WTC11 (cell line): ENCODE data around the gene KRTAP5-7. TPM values are rescaled to one million over a fixed set of nuclear protein-coding genes. Genes with fewer than 3 reads are reported as not detected.

Source experiments
- ATAC-seq: fragments of 200-7000 bp; cut with Tn5 transposase; 2 replicates; pipeline ENCODE4 v1.10.0; 2021; ENCODE audit warnings: mild to moderate bottlenecking, moderate library complexity
- CTCF ChIA-PET: fragments of 300-600 bp; sonication (Branson Sonifier 250); formaldehyde crosslinking; loops from one replicate; lab custom pipeline; 2021; ENCODE audit warnings: antibody characterized with exemption; lab: Charles Lee
- POLR2A ChIA-PET: fragments of 350-600 bp; sonication (Branson Sonifier 250); formaldehyde crosslinking; loops from one replicate; lab custom pipeline; 2021; ENCODE audit warnings: antibody characterized with exemption; lab: Charles Lee
- DNase-seq: peaks from one replicate; pipeline ENCODE4 v3.0.0; 2021; ENCODE audit warnings: low spot score
- H3K27ac Mint-ChIP-seq: 2 replicates; pipeline ENCODE4 v1.8.0; 2021; ENCODE audit warnings: mixed read lengths
- H3K27me3 Mint-ChIP-seq: 2 replicates; pipeline ENCODE4 v1.8.0; 2021; ENCODE audit warnings: low read depth, mild to moderate bottlenecking, moderate library complexity, mixed read lengths
- H3K36me3 Mint-ChIP-seq: 2 replicates; pipeline ENCODE4 v1.8.0; 2021; ENCODE audit warnings: mixed read lengths
- H3K4me1 Mint-ChIP-seq: 2 replicates; pipeline ENCODE4 v1.8.0; 2022; ENCODE audit warnings: mixed read lengths
- H3K4me3 Mint-ChIP-seq: 2 replicates; pipeline ENCODE4 v1.8.0; 2021; ENCODE audit warnings: mild to moderate bottlenecking, moderate library complexity, mixed read lengths
- H3K9me3 Mint-ChIP-seq: 2 replicates; pipeline ENCODE4 v1.8.0; 2021; ENCODE audit warnings: mixed read lengths
- OVOL2 ChIP-seq: fragments of 250-450 bp; sonication (Bioruptor Pico); IDR thresholded peaks from 2 replicates; pipeline ENCODE4 v1.9.0; 2021; ENCODE audit warnings: mild to moderate bottlenecking, borderline replicate concordance
- PRRX2 ChIP-seq: fragments of 250-450 bp; sonication (Bioruptor Pico); IDR thresholded peaks from 2 replicates; pipeline ENCODE4 v1.8.0; 2021; ENCODE audit warnings: mild to moderate bottlenecking
- SP1 ChIP-seq: sonication (generic); formaldehyde crosslinking; conservative IDR thresholded peaks from 2 replicates; pipeline ENCODE4 v1.8.1; 2022; ENCODE audit warnings: missing genetic modification reagents
- TP53 ChIP-seq: sonication (generic); formaldehyde crosslinking; IDR thresholded peaks from 2 replicates; pipeline ENCODE4 v1.8.1; 2023; ENCODE audit warnings: mild to moderate bottlenecking, missing genetic modification reagents
- total RNA-seq: library from RNA; stranded (reverse); gene quantifications from 3 replicates; pipeline ENCODE4 v1.2.3, GENCODE V29; 2021
- TF ChIP-seq, protein P1 (sequence below): sonication (generic); formaldehyde crosslinking; IDR thresholded peaks from 2 replicates; pipeline ENCODE4 v1.8.0; 2023; ENCODE audit warnings: missing genetic modification reagents
- TF ChIP-seq, protein P2 (sequence below): sonication (generic); formaldehyde crosslinking; IDR thresholded peaks from 2 replicates; pipeline ENCODE4 v1.8.1; 2022; ENCODE audit warnings: missing genetic modification reagents, borderline replicate concordance
- TF ChIP-seq, protein P3 (sequence below): sonication (generic); formaldehyde crosslinking; IDR thresholded peaks from 2 replicates; pipeline ENCODE4 v1.8.0; 2022; ENCODE audit warnings: mild to moderate bottlenecking, missing genetic modification reagents
- TF ChIP-seq, protein P4 (sequence below): sonication (generic); formaldehyde crosslinking; IDR thresholded peaks from 2 replicates; pipeline ENCODE4 v1.8.1; 2023; ENCODE audit warnings: mild to moderate bottlenecking, missing genetic modification reagents, moderate library complexity
- TF ChIP-seq, protein P5 (sequence below): fragments of 250-450 bp; sonication (Bioruptor Pico); IDR thresholded peaks from 2 replicates; pipeline ENCODE4 v1.9.0; 2021; ENCODE audit warnings: moderate library complexity, mild to moderate bottlenecking, inconsistent platforms, borderline replicate concordance
- TF ChIP-seq, protein P6 (sequence below): fragments of 250-450 bp; sonication (Bioruptor Pico); IDR thresholded peaks from 2 replicates; pipeline ENCODE4 v1.8.0; 2021; ENCODE audit warnings: mild to moderate bottlenecking
- TF ChIP-seq, protein P7 (sequence below): sonication (generic); formaldehyde crosslinking; IDR thresholded peaks from 2 replicates; pipeline ENCODE4 v1.8.1; 2022; ENCODE audit warnings: low read depth, mild to moderate bottlenecking, moderate library complexity, missing genetic modification reagents, borderline replicate concordance
- TF ChIP-seq, protein P8 (sequence below): sonication (generic); formaldehyde crosslinking; IDR thresholded peaks from 2 replicates; pipeline ENCODE4 v1.8.1; 2023; ENCODE audit warnings: mild to moderate bottlenecking, moderate library complexity, missing genetic modification reagents

The KRTAP5-7 gene
- total RNA-seq, 1 experiment from 2014 or later = 0.11 TPM

DNA sequence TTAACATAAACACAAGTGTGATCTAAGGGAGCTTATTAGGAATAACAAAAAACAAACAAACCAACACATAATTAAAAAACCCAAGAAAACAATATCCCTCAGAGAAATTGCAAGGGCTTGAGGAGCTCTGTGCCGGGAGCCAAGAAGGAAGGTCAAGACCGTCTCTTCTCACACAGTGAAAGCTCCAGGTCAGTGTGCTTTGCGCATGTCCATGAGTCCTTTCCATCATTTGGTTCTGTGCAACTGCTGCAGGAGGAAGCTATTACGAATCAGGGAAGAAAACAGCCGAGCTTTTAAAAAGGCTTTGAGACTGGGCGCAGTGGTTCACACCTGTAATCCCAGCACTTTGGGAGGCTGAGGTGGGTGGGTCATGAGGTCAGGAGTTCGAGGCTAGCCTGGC is 15.3 kb downstream of the KRTAP5-7 start (continued):
- TF ChIP-seq, protein P1, sequence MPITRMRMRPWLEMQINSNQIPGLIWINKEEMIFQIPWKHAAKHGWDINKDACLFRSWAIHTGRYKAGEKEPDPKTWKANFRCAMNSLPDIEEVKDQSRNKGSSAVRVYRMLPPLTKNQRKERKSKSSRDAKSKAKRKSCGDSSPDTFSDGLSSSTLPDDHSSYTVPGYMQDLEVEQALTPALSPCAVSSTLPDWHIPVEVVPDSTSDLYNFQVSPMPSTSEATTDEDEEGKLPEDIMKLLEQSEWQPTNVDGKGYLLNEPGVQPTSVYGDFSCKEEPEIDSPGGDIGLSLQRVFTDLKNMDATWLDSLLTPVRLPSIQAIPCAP (CRISPR knock-in tag) = no peak
- TF ChIP-seq, protein P2, sequence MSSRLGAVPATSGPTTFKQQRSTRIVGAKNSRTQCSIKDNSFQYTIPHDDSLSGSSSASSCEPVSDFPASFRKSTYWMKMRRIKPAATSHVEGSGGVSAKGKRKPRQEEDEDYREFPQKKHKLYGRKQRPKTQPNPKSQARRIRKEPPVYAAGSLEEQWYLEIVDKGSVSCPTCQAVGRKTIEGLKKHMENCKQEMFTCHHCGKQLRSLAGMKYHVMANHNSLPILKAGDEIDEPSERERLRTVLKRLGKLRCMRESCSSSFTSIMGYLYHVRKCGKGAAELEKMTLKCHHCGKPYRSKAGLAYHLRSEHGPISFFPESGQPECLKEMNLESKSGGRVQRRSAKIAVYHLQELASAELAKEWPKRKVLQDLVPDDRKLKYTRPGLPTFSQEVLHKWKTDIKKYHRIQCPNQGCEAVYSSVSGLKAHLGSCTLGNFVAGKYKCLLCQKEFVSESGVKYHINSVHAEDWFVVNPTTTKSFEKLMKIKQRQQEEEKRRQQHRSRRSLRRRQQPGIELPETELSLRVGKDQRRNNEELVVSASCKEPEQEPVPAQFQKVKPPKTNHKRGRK (CRISPR knock-in tag) = no peak
- TF ChIP-seq, protein P3, sequence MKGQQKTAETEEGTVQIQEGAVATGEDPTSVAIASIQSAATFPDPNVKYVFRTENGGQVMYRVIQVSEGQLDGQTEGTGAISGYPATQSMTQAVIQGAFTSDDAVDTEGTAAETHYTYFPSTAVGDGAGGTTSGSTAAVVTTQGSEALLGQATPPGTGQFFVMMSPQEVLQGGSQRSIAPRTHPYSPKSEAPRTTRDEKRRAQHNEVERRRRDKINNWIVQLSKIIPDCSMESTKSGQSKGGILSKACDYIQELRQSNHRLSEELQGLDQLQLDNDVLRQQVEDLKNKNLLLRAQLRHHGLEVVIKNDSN (CRISPR knock-in tag) = no peak
- TF ChIP-seq, protein P4, sequence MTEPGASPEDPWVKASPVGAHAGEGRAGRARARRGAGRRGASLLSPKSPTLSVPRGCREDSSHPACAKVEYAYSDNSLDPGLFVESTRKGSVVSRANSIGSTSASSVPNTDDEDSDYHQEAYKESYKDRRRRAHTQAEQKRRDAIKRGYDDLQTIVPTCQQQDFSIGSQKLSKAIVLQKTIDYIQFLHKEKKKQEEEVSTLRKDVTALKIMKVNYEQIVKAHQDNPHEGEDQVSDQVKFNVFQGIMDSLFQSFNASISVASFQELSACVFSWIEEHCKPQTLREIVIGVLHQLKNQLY (CRISPR knock-in tag) = no peak
- no peak for TF ChIP-seq TP53
- TF ChIP-seq, protein P5, sequence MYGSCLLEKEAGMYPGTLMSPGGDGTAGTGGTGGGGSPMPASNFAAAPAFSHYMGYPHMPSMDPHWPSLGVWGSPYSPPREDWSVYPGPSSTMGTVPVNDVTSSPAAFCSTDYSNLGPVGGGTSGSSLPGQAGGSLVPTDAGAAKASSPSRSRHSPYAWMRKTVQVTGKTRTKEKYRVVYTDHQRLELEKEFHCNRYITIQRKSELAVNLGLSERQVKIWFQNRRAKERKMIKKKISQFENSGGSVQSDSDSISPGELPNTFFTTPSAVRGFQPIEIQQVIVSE (CRISPR knock-in tag) = no peak

DNA sequence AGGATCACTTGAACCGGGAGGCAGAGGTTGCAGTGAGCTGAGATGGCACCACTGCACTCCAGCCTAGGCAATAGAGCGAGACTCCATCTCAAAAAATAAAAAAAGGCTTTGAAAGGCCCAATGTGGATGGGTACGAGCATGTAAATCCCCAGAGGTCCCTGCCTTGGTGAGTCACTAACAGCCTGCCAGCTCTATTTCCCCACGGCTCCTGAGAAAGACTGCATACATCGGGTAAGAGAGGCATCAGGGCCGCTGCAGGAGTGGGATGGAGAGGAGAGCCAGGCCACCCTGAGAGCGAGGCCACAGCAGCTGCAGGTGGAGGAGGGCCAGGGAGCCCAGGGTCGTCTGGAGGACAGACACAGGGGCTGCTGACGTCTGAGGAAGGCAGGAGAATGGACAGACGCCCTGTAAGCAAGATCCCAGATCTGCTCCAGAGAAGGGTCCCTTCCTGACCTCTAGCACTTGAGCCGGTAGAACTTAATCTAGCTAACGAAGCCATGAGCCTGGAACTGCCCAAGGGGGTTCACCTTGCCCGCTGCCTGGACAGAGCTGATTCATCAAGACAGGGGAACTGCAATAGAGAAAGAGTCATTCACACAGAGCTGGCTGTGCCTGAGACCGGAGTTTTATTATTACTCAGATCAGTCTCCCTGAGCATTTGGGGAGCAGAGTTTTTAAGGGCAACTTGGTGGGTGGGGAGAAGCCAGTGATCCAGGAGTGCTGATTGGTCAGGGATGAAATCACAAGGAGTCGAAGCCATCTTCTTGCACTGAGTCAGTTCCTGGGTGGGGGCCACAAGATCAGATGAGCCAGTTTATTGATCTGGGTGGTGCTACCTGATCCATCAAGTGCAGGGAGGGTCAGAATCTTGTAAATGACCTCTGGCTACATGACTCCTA is 16.1 kb downstream of the KRTAP5-7 start:
- peaks cover 18% of the 10 kb centered on the region for H3K27me3 Mint-ChIP-seq

More for the DNA sequence above, 16.1 kb downstream of the KRTAP5-7 start:
- H3K36me3 Mint-ChIP-seq = peaks cover 16% of the 10 kb centered on the region
- CTCF ChIA-PET = interaction anchor here (1.9 kb wide), 1 partner anchor 37 kb away, joined by 9 read pairs; no protein-coding TSS in a partner anchor
- H3K4me1 Mint-ChIP-seq = peaks cover 17% of the 10 kb centered on the region
- DNase-seq (no peak), ATAC-seq (no peak)
- no peak overlapping the region for H3K4me3 Mint-ChIP-seq
- POLR2A ChIA-PET = interaction anchor here (0.6 kb wide), 2 partner anchors 10 to 629 kb away, joined by 3 to 10 read pairs; no protein-coding TSS in a partner anchor
- no peak overlapping the region for H3K27ac Mint-ChIP-seq
- peaks cover 27% of the 10 kb centered on the region for H3K9me3 Mint-ChIP-seq
- no peak for TF ChIP-seq OVOL2 (CRISPR knock-in tag)
- no peak for TF ChIP-seq PRRX2 (CRISPR knock-in tag)
- TF ChIP-seq, protein P6, sequence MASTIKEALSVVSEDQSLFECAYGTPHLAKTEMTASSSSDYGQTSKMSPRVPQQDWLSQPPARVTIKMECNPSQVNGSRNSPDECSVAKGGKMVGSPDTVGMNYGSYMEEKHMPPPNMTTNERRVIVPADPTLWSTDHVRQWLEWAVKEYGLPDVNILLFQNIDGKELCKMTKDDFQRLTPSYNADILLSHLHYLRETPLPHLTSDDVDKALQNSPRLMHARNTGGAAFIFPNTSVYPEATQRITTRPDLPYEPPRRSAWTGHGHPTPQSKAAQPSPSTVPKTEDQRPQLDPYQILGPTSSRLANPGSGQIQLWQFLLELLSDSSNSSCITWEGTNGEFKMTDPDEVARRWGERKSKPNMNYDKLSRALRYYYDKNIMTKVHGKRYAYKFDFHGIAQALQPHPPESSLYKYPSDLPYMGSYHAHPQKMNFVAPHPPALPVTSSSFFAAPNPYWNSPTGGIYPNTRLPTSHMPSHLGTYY (CRISPR knock-in tag) = no peak
- TF ChIP-seq, protein P7, sequence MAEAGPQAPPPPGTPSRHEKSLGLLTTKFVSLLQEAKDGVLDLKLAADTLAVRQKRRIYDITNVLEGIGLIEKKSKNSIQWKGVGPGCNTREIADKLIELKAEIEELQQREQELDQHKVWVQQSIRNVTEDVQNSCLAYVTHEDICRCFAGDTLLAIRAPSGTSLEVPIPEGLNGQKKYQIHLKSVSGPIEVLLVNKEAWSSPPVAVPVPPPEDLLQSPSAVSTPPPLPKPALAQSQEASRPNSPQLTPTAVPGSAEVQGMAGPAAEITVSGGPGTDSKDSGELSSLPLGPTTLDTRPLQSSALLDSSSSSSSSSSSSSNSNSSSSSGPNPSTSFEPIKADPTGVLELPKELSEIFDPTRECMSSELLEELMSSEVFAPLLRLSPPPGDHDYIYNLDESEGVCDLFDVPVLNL (CRISPR knock-in tag) = no peak
- TF ChIP-seq, protein P8, sequence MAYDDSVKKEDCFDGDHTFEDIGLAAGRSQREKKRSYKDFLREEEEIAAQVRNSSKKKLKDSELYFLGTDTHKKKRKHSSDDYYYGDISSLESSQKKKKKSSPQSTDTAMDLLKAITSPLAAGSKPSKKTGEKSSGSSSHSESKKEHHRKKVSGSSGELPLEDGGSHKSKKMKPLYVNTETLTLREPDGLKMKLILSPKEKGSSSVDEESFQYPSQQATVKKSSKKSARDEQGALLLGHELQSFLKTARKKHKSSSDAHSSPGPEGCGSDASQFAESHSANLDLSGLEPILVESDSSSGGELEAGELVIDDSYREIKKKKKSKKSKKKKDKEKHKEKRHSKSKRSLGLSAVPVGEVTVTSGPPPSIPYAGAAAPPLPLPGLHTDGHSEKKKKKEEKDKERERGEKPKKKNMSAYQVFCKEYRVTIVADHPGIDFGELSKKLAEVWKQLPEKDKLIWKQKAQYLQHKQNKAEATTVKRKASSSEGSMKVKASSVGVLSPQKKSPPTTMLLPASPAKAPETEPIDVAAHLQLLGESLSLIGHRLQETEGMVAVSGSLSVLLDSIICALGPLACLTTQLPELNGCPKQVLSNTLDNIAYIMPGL (CRISPR knock-in tag) = no peak
- no peak for TF ChIP-seq SP1 (CRISPR knock-in tag)
